Posterior cingulate gyrus (tissue), 11 donors: ENCODE measurements around the gene NIPAL3.
"Not testable (repeated sequence)": the region's sequence is repeated elsewhere in the genome, so short reads cannot be mapped to it uniquely, and the experiment has no call there.

Source experiments
- DNase-seq, 10 donors: peaks; one replicate each; pipeline versions ENCODE4 v3.0.0 to v3.0.0-alpha.2; 2020 to 2021; ENCODE audit warnings: mixed read lengths in 3 of 10
- intact Hi-C: fragments of 100-400 bp; cut with DNase I; formaldehyde crosslinking; loops from one replicate; pipeline ENCODE4 v1.15.1; 2023

The NIPAL3 gene

GRCh38 chr1:24484199-24484598 lies 68.6 kb downstream of the NIPAL3 start:
- no peak for DNase-seq
- intact Hi-C loops: no loop called here

GRCh38 chr1:24486331-24487065 lies 70.9 kb downstream of the NIPAL3 start:
- intact Hi-C loops: no loop called here
- no peak for DNase-seq

DNA sequence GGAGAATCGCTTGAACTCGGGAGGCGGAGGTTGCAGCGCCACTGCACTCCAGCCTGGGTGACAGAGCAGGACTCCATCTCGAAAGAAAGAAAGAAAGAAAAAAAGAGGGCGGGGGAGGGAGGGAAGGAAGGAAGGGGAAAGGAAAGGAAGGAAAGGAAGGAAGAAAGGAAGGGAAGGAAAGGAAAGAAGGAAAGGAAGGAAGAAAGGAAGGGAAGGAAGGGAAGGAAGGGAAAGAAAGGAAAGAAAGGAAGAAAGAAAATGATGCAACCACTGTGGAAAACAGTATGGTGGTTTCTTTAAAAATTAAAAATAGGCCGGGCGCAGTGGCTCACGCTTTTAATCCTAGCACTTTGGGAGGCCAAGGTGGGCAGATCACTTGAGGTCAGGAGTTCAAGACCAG lies 71.9 kb downstream of the NIPAL3 start:
- no peak for DNase-seq
- intact Hi-C loops: no loop called here

- DNase-seq, intact Hi-C loops: not testable (repeated sequence)
Observed at GRCh38 chr1:24488159-24488558, 72.6 kb downstream of the NIPAL3 start.

- no peak for DNase-seq
- intact Hi-C loops: no loop called here
Observed at GRCh38 chr1:24489674-24490073, 74.1 kb downstream of the NIPAL3 start.

- intact Hi-C loops: no loop called here
- no peak for DNase-seq
Observed at GRCh38 chr1:24490101-24490781, 74.6 kb downstream of the NIPAL3 start.

GRCh38 chr1:24491577-24492360 lies 76.2 kb downstream of the NIPAL3 start:
- DNase-seq: no peak
- intact Hi-C loops: no loop called here

DNA sequence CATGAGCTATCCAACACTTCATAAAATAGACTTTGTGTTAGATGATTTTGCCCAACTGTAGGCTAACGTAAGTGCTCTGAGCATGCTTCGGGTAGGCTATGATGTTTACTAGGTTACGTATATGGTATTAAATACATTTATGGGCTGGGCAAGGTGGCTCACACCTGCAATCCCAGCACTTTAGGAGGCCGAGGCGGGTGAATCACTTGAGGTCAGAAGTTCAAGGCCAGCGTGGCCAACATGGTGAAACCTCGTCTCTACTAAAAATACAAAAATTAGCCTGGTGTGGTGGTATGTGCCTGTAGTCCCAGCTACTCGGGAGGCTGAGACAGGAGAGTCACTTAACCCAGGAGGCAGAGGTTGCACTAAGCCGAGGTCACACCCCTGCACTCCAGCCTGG lies 77.3 kb downstream of the NIPAL3 start:
- DNase-seq, intact Hi-C loops: not testable (repeated sequence)

DNA sequence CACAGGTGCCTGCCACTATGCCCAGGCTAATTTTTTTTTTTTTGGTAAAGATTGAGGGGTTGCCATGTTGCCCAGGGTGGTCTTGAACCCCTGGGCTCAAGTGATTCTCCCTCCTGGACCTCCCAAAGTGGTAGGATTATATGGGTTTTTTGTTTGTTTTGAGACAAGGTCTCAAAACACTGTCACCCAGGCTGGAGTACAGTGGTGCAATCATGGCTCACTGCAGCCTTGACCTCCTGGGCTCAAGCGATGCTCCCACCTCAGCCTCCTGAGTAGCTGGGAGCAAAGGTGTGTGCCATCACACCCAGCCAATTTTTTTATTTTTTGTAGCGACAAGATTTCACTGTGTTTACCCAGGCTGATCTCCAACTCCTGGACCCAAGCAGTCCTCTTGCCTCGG lies 78.2 kb downstream of the NIPAL3 start:
- DNase-seq: no peak
- intact Hi-C loops: no loop called here

DNA sequence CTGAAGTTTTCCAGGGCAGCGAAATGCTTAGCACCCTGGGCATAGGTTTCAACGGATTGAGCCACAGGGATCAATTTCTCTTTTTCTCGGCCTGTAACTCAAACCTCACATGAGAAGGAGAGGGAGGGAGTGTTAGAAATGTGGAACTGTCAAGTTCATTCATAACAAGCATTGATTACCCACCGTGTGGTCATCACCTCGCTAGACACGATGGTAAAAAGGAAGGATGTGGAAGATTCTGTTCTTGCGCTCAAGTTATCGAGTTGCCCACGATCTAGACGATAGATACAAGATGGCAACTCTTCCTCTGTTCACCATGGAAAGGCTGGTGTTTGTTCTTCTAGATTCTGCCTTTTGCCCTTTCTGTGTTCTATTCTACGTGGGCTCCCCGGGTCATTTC lies 83.0 kb downstream of the NIPAL3 start:
- intact Hi-C loops: no loop called here
- DNase-seq: no peak

- DNase-seq: no peak
- intact Hi-C loops: loop anchor here (10.0 kb wide), 1 partner anchor 86 kb away; the partner anchor contains the start of genes NIPAL3 and STPG1
Observed at GRCh38 chr1:24500448-24501048, 84.9 kb downstream of the NIPAL3 start.

DNA sequence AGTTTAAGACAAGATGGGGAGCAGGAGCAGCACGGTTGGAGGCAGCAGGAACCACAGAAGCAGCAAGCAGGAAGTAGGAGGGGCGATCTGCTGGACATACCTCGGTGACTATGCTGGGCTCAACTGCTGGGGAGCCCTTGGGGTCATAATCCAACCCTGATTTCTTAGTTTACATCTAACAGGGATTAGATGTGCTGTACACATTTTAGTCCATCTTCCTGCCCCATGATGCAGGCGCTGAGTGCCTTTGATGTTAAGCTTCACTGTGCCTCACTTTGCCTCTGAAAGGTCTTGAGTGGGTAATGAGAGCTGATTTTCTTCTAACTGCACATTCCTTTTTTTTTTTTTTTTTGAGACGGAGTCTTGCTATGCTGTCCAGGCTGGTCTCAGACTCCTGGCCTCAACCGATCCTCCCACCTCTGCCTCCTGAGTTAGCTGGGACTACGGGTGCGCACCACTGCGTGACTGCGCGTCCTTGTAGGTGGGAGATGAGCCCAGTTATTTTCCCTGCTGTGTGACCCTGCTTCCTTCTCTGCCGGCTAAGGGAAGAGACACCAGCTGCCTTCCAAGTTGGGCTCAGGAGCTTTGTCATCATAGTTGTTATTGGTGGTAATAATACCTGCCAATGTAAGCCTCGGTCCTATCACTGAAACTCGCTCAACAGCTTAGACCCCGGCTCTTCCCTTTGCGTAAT lies 85.9 kb downstream of the NIPAL3 start:
- no peak for DNase-seq
- intact Hi-C loops: loop anchor here (10.0 kb wide), 1 partner anchor 87 kb away; the partner anchor contains the start of genes NIPAL3 and STPG1

DNA sequence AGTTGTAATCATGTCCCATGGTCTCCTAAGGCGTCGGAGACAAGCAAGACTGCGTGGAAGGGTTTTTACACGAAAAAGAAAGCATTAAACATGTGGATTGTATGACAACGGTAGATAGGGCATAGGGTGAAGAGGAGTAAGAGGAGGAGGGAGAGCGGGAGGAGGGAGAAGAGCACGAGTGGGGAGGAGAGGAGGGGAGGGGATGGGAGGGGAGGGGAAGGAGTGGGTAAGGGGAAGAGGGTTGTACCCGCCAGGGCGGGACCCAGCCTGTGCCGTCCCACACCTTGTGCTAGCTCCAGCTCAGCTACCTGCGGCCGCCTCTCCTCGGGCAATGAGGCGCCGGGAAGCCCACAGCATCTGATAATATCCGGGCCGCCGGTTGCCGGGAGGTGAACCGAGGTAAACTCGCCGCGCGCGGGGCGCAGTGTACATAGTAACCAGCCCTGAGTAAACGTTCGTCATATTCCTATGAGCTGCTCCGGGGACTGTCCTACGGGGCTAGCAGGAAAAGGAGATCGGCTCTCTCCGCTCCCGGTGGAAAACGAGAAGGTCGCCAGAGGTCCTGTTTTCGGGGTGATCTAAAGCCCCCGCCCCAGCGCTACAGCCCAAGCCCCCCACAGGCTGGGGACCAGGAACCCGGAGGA lies 86.6 kb downstream of the NIPAL3 start:
- DNase-seq: peak in 7 of 10 donors; percentile 20 to 86 (median 36)
- intact Hi-C loops: loop anchor here (10.0 kb wide), 1 partner anchor 87 kb away; the partner anchor contains the start of genes NIPAL3 and STPG1

DNA sequence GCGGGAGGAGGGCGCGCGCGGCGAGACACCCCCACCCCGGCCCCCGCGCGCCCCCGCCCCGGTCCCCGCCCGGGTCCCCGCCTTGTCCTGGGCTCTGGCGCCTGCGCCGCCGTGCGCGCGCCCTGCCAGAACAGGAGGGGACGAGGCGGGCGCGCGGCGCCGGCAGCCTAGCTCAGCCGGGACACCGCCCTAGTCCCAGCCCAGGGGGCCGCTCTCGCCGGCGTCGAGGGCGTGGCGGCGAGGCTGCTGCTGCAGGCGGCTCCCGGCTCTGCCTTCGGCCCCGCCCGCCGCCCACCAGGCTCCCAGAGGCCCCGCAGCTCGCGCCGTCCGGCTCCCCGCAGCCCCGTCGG lies 87.1 kb downstream of the NIPAL3 start, which contains the start of gene RCAN3:
Gene RCAN3 (plus strand): TSS at position 128 of the 350 bp plus-strand sequence. CDS start 11,537 bp downstream, outside the sequence.
- intact Hi-C loops: loop anchor here (10.0 kb wide), 1 partner anchor 88 kb away; the partner anchor contains the start of genes NIPAL3 and STPG1

DNA sequence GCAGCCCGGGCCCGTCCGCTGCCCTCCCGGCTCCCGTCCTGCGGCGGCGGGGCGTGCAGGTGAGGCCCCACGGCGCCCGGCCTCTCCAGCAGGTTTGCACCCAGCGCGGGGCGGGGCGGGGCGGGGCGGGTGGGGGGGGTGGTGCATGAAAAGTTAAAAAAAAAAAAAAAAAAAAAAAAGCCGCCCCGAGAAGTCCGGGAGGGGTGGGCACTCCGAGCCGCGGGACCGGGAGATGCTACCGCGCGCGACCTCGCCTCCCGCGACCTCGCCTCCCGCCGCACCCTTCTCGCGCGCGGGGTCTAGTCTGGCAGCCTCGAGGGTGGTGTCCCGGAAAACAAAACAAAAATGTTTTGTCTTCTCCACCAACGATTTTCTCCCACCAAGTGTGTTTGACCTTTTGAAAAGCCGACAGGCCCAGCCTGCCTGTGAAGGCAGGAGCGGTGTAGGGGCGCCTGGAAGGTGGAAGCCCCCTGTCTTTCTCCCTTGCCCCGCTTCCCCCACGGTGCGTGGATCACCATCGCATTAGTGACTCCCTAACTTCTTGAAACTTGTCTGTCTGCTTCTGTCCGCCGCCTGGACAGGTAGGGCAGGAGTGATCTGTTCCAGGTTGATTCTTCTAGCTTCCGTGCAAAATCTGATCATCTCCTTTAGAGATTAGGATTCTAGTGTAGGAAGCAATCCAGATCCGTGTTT lies 87.6 kb downstream of the NIPAL3 start:
- DNase-seq: peak in 1 of 10 donors; percentile 35
- intact Hi-C loops: loop anchor here (10.0 kb wide), 1 partner anchor 88 kb away; the partner anchor contains the start of genes NIPAL3 and STPG1

More for the DNA sequence above, 87.1 kb downstream of the NIPAL3 start, which contains the start of gene RCAN3:
- peak; percentile 51 to 95 (median 63) for DNase-seq

DNA sequence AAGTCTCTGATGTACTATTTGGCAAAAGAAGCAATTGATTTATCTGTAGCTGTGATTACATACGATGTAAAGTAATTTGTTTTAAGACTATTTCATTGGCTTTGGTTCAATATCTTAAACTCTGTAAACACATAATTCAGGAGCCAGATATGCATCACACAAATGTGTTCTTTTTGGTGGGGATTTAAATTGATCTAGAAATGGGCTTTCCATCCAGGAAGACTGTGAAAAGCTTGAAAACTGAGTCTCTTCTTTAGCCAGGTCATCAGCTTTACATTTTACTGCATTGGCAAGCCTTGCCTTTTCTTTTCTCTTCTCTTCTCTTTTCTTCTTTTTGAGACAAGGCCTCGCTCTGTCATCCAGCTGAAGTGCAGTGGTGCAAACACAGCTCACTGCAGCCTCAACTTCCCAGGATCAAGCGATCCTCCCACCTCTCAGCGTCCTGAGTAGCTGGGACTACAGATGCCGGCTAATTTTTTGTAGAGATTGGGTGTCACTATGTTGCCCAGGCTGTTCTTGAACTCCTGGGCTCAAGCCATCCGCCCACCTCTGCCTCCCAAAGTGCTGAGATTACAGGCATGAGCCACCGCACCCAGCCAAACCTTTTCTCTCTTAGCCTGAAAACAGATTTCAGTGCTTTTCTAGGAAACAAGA lies 88.4 kb downstream of the NIPAL3 start:
- no peak for DNase-seq
- intact Hi-C loops: loop anchor here (10.0 kb wide), 1 partner anchor 89 kb away; the partner anchor contains the start of genes NIPAL3 and STPG1

- DNase-seq: no peak
- intact Hi-C loops: loop anchor here (10.0 kb wide), 1 partner anchor 90 kb away; the partner anchor contains the start of genes NIPAL3 and STPG1
Observed at GRCh38 chr1:24504560-24504959, 89.0 kb downstream of the NIPAL3 start.

DNA sequence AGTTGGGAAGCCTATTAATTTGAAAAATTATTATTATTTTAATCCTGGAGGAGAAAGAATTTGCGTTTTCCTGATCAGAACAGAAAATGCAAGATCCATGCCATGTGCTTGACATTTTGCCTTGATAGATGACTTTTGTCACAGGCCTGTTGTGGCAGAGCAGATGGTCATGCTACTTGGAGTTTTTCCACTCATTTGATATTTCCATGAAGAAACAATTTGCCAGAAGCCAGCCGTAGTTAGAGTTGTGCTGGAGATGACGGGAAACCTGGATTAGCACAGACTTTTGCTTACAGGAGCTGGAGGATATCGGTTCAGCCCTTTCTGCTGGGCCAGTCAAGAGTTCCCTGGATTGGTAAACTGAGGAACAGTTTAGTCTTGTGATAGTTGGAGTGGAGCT lies 90.2 kb downstream of the NIPAL3 start:
- no peak for DNase-seq
- intact Hi-C loops: loop anchor here (10.0 kb wide), 1 partner anchor 91 kb away; the partner anchor contains the start of genes NIPAL3 and STPG1
